ENCODE data around the gene SLC39A1.
A peak's percentile ranks its signal among the peaks of the same experiment; 100 is the strongest.

Gene SLC39A1

GRCh38 chr1:153928245-153928644, 35.1 kb downstream of the SLC39A1 start:
- no peak for DNase-seq (ENCODE audit: insufficient read length, low spot score)
- no peak for TF ChIP-seq POLR2AphosphoS5 (IDR thresholded peaks at IDR 0.05; ENCODE audit: low read depth, low read length)
- peak; percentile 16; the same call in 1 of the 2 replicates for TF ChIP-seq SPI1 (IDR thresholded peaks at IDR 0.05; ENCODE audit: low read depth, low read length)
- no peak for TF ChIP-seq POLR2A (IDR thresholded peaks at IDR 0.05; ENCODE audit: low read depth, low read length)
- no peak for TF ChIP-seq POU2F2 (IDR thresholded peaks at IDR 0.05; ENCODE audit: low read depth, low read length)
- FAIRE-seq = no peak

GRCh38 chr1:153926405-153926804, 36.9 kb downstream of the SLC39A1 start:
- DNase-seq (ENCODE audit: insufficient read length, low spot score) (no peak), FAIRE-seq (no peak)
- TF ChIP-seq TAF1 (IDR thresholded peaks at IDR 0.05; ENCODE audit: low read depth, low read length) (no peak), POLR2AphosphoS5 (IDR thresholded peaks at IDR 0.05; ENCODE audit: low read depth, low read length) (no peak), POU2F2 (IDR thresholded peaks at IDR 0.05; ENCODE audit: low read depth, low read length) (no peak), POLR2A (IDR thresholded peaks at IDR 0.05; ENCODE audit: low read depth, low read length) (no peak), SPI1 (IDR thresholded peaks at IDR 0.05; ENCODE audit: low read depth, low read length) (no peak), PAX5 (IDR thresholded peaks at IDR 0.05; ENCODE audit: insufficient read depth, low read length, severe bottlenecking) (no peak)

- peak; percentile 74 for TF ChIP-seq POLR2AphosphoS5 (IDR thresholded peaks at IDR 0.05; ENCODE audit: low read depth, low read length)
- peak; percentile 75; the same call in 1 of the 2 replicates for TF ChIP-seq POU2F2 (IDR thresholded peaks at IDR 0.05; ENCODE audit: low read depth, low read length)
- TF ChIP-seq SPI1 (IDR thresholded peaks at IDR 0.05; ENCODE audit: low read depth, low read length) = no peak
- peak; percentile 83; the same call in 1 of the 2 replicates for TF ChIP-seq TAF1 (IDR thresholded peaks at IDR 0.05; ENCODE audit: low read depth, low read length)
- peak; percentile 61 for TF ChIP-seq POLR2A (IDR thresholded peaks at IDR 0.05; ENCODE audit: low read depth, low read length)
- DNase-seq (ENCODE audit: insufficient read length, low spot score) (peak; percentile 82), FAIRE-seq (peak; percentile 90)
Measured at GRCh38 chr1:153922972-153923925, 40.1 kb downstream of the SLC39A1 start, which contains the start of gene GATAD2B. TSS of gene GATAD2B (minus strand) at chr1:153922972. CDS start at chr1:153828347, 94,625 bp downstream.

- TF ChIP-seq PAX5 (IDR thresholded peaks at IDR 0.05; ENCODE audit: insufficient read depth, low read length, severe bottlenecking) (no peak), POU2F2 (IDR thresholded peaks at IDR 0.05; ENCODE audit: low read depth, low read length) (no peak), POLR2AphosphoS5 (IDR thresholded peaks at IDR 0.05; ENCODE audit: low read depth, low read length) (no peak; the same call in 1 of the 2 replicates), POLR2A (IDR thresholded peaks at IDR 0.05; ENCODE audit: low read depth, low read length) (peak; percentile 32; the same call in 1 of the 2 replicates)
- DNase-seq (ENCODE audit: insufficient read length, low spot score) = peak; percentile 41
- no peak for FAIRE-seq
Measured at GRCh38 chr1:153922076-153922971, 41.0 kb downstream of the SLC39A1 start.

GRCh38 chr1:153921803-153922075, 41.6 kb downstream of the SLC39A1 start:
- no peak for DNase-seq (ENCODE audit: insufficient read length, low spot score)
- TF ChIP-seq TAF1 (IDR thresholded peaks at IDR 0.05; ENCODE audit: low read depth, low read length) (no peak), POLR2A (IDR thresholded peaks at IDR 0.05; ENCODE audit: low read depth, low read length) (no peak), POU2F2 (IDR thresholded peaks at IDR 0.05; ENCODE audit: low read depth, low read length) (no peak), PAX5 (IDR thresholded peaks at IDR 0.05; ENCODE audit: insufficient read depth, low read length, severe bottlenecking) (no peak), POLR2AphosphoS5 (IDR thresholded peaks at IDR 0.05; ENCODE audit: low read depth, low read length) (no peak), SPI1 (IDR thresholded peaks at IDR 0.05; ENCODE audit: low read depth, low read length) (no peak)
- no peak for FAIRE-seq

- FAIRE-seq (no peak), DNase-seq (ENCODE audit: insufficient read length, low spot score) (no peak)
- TF ChIP-seq POLR2AphosphoS5 (IDR thresholded peaks at IDR 0.05; ENCODE audit: low read depth, low read length) (0 out of 2 replicates have a peak, but pooled peaks have one; percentile 33), SPI1 (IDR thresholded peaks at IDR 0.05; ENCODE audit: low read depth, low read length) (no peak), POLR2A (IDR thresholded peaks at IDR 0.05; ENCODE audit: low read depth, low read length) (no peak)
Measured at GRCh38 chr1:153921080-153921802, 42.1 kb downstream of the SLC39A1 start.

GRCh38 chr1:153919876-153920852, 43.2 kb downstream of the SLC39A1 start:
- DNase-seq (ENCODE audit: insufficient read length, low spot score) (no peak), FAIRE-seq (peak; percentile 35)
- TF ChIP-seq POLR2AphosphoS5 (IDR thresholded peaks at IDR 0.05; ENCODE audit: low read depth, low read length) (no peak), POU2F2 (IDR thresholded peaks at IDR 0.05; ENCODE audit: low read depth, low read length) (no peak), PAX5 (IDR thresholded peaks at IDR 0.05; ENCODE audit: insufficient read depth, low read length, severe bottlenecking) (no peak), POLR2A (IDR thresholded peaks at IDR 0.05; ENCODE audit: low read depth, low read length) (no peak), SPI1 (IDR thresholded peaks at IDR 0.05; ENCODE audit: low read depth, low read length) (no peak)

- no peak for TF ChIP-seq POU2F2 (IDR thresholded peaks at IDR 0.05; ENCODE audit: low read depth, low read length)
- TF ChIP-seq POLR2A (IDR thresholded peaks at IDR 0.05; ENCODE audit: low read depth, low read length) = no peak
- TF ChIP-seq TAF1 (IDR thresholded peaks at IDR 0.05; ENCODE audit: low read depth, low read length) = no peak
- TF ChIP-seq PAX5 (IDR thresholded peaks at IDR 0.05; ENCODE audit: insufficient read depth, low read length, severe bottlenecking) = no peak
- no peak for TF ChIP-seq SPI1 (IDR thresholded peaks at IDR 0.05; ENCODE audit: low read depth, low read length)
- no peak for TF ChIP-seq POLR2AphosphoS5 (IDR thresholded peaks at IDR 0.05; ENCODE audit: low read depth, low read length)
- FAIRE-seq = no peak
- DNase-seq (ENCODE audit: insufficient read length, low spot score) = no peak
Measured at GRCh38 chr1:153916297-153916696, 47.0 kb downstream of the SLC39A1 start.

All from GM12891 (cell line).